Muscle layer of duodenum (tissue), 2 donors: ENCODE measurements around the gene GYS2.

Experiments
- H3K27ac ChIP-seq: one replicate; pipeline ENCODE4 v1.7.0; 2013; ENCODE audit warnings: mild to moderate bottlenecking, low read length
- H3K27me3 ChIP-seq: one replicate; pipeline ENCODE4 v1.7.0; 2013; ENCODE audit warnings: low read depth, mild to moderate bottlenecking, control low read depth, low read length
- H3K36me3 ChIP-seq, 2 donors: one replicate each; pipeline ENCODE4 v1.7.0; 2013; ENCODE audit warnings: low read length in 2 of 2, control low read depth in 1 of 2, mild to moderate bottlenecking in 1 of 2; ENCODE audit not compliant: insufficient read depth in 2 of 2, control insufficient read depth in 1 of 2
- H3K4me1 ChIP-seq, 2 donors: one replicate each; pipeline ENCODE4 v1.7.0; 2013; ENCODE audit warnings: low read length in 2 of 2, mild to moderate bottlenecking in 2 of 2, control low read depth in 1 of 2, moderate library complexity in 1 of 2; ENCODE audit not compliant: insufficient read depth in 2 of 2, control insufficient read depth in 1 of 2
- H3K4me3 ChIP-seq, 2 donors: one replicate each; pipeline ENCODE4 v1.7.0; 2013; ENCODE audit warnings: low read length in 2 of 2, low read depth in 1 of 2, mild to moderate bottlenecking in 1 of 2
- H3K9me3 ChIP-seq, 2 donors: one replicate each; pipeline ENCODE4 v1.7.0; 2013; ENCODE audit warnings: low read length in 2 of 2, control low read depth in 1 of 2, mild to moderate bottlenecking in 1 of 2; ENCODE audit not compliant: control insufficient read depth in 1 of 2
- donor health status: healthy.

The GYS2 gene

DNA sequence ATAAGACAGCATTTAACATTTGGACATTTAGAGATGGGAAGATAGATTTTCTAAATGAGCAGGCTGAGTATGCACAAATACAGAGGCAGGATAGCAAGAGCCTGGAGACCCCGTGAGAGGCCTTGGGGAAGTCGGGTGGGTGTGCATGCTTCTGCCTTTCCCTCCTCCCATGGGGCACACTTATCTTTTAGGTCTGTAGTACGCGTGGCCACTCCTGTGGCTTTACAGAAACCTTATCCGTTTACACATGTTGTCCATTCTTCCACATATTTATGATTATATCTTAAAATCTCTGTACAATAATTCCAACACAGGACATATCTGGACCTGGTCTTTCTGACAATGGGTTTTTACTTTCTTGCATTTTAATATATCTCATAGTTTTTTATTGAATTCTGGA is 33.6 kb downstream of the GYS2 start:
- Histone ChIP-seq H3K27me3 (no peaks in the 10 kb centered on the region), H3K9me3 (no peaks in the 10 kb centered on the region), H3K27ac (no peak overlapping the region), H3K36me3 (no peaks in the 10 kb centered on the region), H3K4me1 (no peaks in the 10 kb centered on the region), H3K4me3 (no peak overlapping the region)

DNA sequence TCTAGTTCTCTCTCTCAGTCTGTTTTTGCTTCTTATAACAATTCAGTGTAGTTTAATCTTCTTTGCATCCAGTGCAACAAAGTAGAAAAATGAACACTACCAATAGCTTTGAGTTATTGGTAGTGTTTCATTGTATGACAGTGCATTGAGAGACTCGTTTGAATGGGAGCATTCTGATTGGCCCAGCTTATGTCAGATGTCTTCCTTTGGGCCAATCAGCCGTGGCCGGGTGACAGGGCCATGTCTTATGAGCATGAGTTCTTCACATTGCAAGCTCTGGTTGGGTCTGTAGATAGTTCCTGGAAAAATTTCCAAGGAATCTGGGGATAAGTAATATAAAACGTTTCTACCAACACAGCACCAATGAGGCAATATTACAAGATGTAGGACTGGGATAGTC is 36.5 kb downstream of the GYS2 start:
- H3K9me3 ChIP-seq, result no peaks in the 10 kb centered on the region
- no peaks in the 10 kb centered on the region for H3K4me1 ChIP-seq
- H3K36me3 ChIP-seq, result no peaks in the 10 kb centered on the region
- H3K4me3 ChIP-seq, result no peak overlapping the region
- H3K27me3 ChIP-seq, result no peaks in the 10 kb centered on the region
- H3K27ac ChIP-seq, result no peak overlapping the region

DNA sequence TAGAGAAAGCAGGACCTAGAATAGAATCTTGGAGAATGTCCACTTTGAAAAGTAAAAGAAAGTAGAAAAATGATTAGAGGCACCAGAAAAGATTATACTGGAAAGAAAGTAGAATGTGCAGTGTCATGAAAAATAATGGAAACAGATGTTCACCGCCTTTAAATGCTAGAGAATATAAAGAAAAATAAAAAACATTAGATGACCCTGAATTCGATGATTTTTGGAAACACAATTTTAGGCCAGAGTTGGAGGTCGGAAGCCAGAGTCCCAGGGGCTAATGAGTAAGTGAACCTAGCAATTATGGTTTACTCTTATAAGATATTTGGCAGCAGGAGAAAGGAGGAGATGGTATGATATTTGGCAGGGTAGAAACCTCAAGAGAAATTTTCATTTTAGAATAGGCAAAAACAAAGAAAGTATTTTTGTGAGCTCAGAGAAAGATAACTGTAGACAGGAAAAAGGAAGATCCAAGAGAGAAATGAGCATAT is 37.7 kb downstream of the GYS2 start:
- Histone ChIP-seq H3K4me3 (no peak overlapping the region), H3K27ac (no peak overlapping the region), H3K27me3 (no peaks in the 10 kb centered on the region), H3K4me1 (no peaks in the 10 kb centered on the region), H3K9me3 (no peaks in the 10 kb centered on the region), H3K36me3 (no peaks in the 10 kb centered on the region)

DNA sequence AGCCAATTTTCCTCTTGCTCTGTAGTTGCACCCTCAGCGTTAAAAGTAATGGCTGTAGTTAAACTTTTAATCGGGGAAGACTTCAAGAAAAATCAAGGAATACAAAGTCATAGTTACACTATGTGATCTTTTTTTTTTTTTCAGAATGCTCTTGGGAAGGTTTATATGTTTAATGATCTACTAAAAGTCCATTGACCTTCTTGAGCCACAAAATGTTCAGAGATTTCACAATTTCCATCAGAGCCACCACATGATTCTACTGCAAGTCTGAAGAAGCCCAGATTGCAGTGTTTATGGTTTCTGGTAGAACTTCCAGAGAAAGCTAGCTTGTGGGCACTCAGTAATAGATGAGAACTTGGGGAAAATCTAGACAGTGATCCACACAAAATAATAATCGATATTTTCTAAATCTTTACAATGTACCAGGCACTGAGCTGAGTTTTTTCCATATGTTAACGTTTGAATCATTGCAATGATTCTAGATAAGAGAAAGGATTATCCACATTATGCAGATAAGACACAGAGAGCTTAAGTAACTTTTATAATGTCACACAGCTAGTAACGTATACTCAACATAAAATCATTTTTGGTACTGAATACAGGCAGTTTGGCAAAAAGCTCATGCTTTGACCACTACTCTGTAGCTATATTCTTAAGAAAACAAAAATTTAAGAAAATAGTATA is 38.3 kb downstream of the GYS2 start:
- Histone ChIP-seq H3K4me3 (no peak overlapping the region), H3K9me3 (no peaks in the 10 kb centered on the region), H3K27ac (no peak overlapping the region), H3K36me3 (no peaks in the 10 kb centered on the region), H3K27me3 (no peaks in the 10 kb centered on the region), H3K4me1 (no peaks in the 10 kb centered on the region)

DNA sequence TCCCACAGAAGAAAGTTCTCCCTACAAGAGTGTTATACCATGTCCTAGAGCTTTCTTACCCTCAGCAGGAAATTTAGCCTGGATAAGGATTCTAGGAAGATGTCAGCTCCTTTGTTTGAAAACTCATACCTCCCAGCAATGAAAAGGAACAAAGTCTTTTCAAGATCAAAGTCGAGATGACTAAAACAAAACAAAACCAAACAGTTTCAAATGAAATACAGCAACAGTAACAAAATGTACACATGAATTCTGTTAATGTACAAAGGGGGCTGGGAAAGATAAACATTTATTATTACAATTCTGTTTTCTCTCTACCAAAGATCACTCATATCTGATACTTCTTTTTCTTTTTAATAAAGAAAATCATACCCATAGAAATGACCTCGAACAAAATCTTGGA is 41.8 kb downstream of the GYS2 start:
- Histone ChIP-seq H3K4me1 (no peaks in the 10 kb centered on the region), H3K36me3 (no peaks in the 10 kb centered on the region), H3K4me3 (no peak overlapping the region), H3K9me3 (no peaks in the 10 kb centered on the region), H3K27ac (no peak overlapping the region), H3K27me3 (no peaks in the 10 kb centered on the region)

DNA sequence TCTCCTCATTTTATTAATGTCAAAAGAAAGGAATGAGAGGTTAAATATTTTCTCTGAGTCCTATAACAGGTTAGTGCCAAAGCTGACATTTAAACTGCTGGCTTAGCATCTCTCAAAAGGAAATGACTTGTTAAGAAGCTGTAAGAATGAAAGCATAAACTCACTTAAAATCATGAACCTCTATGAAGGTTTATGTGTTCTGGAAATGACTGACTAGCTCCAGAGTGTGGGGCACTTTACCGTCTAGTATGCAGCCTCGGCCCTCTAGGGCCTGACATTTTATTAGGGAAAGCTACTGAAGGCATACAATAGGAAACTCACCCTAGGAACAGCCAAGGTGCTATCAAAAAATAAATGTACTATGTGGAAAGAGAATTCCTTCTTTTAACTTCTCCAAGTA is 43.5 kb downstream of the GYS2 start:
- H3K9me3 ChIP-seq, result no peaks in the 10 kb centered on the region
- no peak overlapping the region for H3K27ac ChIP-seq
- no peaks in the 10 kb centered on the region for H3K4me1 ChIP-seq
- H3K4me3 ChIP-seq, result no peak overlapping the region
- H3K36me3 ChIP-seq, result no peaks in the 10 kb centered on the region
- no peaks in the 10 kb centered on the region for H3K27me3 ChIP-seq

DNA sequence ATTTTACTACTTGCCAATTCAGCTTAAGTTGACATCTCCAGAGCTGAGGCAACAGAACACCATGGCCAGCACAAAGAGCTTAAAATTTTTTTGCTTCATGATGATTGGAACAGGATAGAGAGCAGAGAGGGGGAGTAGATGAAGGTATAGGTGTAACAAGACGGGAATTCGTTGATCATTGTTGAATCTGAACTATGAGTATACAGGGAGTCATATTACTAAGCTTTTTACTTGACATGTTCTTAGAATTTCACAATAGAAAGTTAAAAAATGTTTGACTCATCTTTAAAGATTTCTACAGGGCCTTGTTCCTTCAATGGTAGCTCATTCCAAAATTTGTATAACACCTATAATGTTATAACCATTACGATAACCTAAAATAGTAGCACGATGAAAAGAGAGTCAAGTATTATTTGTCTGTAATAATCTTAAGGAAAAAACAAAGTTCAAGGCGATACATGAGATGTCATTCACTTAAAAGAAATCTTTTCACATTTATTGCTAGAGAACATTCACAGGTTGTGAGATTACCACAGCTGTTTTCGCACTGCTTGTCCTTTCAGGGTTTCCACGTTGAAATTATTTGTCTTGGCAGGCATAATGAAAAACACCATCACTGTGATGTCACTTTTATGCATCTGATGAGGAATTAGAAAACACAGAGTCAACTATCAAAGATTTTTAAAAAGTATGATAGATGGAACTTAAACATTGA is 44.6 kb downstream of the GYS2 start:
- no peaks in the 10 kb centered on the region for H3K4me1 ChIP-seq
- no peak overlapping the region for H3K27ac ChIP-seq
- H3K9me3 ChIP-seq, result no peaks in the 10 kb centered on the region
- no peaks in the 10 kb centered on the region for H3K36me3 ChIP-seq
- no peak overlapping the region for H3K4me3 ChIP-seq
- H3K27me3 ChIP-seq, result no peaks in the 10 kb centered on the region

DNA sequence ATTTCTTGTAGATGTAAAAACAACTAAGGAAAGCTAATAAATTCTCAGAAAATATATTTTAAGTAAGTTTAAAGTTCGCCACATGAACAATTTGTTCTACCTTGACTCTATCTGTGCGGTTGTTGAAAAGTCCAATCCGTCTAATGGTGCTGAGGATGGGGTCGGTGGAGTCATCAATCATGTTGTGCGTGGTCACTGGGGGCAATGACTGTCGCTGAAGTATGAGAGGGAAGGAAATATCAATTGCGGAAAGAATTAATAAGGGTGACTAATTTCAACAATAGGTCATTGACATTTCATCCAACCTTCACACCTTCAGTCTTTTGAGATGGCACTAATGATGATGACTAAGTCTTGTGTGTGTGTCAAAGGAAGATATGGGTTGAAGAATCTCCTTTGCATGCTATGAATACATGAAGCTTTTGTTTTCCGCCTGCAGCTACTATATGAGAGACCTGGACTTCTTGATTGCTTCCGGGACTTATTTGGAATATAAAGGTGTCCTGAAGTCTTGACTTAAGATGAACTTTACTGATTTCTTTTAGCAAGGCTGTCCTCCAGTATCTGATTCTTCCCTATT is 46.5 kb downstream of the GYS2 start:
- H3K4me3 ChIP-seq, result no peak overlapping the region
- no peaks in the 10 kb centered on the region for H3K9me3 ChIP-seq
- no peaks in the 10 kb centered on the region for H3K4me1 ChIP-seq
- no peaks in the 10 kb centered on the region for H3K27me3 ChIP-seq
- H3K27ac ChIP-seq, result no peak overlapping the region
- no peaks in the 10 kb centered on the region for H3K36me3 ChIP-seq

DNA sequence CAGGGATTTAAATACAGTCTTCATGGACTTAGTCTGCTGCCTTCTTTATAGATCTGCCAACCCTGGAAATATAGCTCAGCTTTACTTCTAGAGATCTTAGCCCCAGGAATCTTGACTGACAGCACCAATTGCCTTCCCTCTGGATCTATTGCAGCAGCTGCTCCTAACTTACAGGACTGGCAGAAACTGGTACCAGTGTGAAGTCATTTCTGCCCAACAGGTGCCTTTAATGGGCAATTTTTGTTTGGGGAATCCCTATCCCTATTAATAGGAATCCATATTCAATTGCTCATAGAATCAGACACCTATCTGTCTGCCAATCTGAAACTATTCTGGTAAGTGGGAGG is 51.3 kb downstream of the GYS2 start:
- H3K27ac ChIP-seq, result no peak overlapping the region
- H3K27me3 ChIP-seq, result no peaks in the 10 kb centered on the region
- peaks cover 4 to 12% of the 10 kb centered on the region in 2 donors for H3K4me1 ChIP-seq
- H3K9me3 ChIP-seq, result no peaks in the 10 kb centered on the region
- H3K4me3 ChIP-seq, result no peak overlapping the region
- no peaks in the 10 kb centered on the region for H3K36me3 ChIP-seq

DNA sequence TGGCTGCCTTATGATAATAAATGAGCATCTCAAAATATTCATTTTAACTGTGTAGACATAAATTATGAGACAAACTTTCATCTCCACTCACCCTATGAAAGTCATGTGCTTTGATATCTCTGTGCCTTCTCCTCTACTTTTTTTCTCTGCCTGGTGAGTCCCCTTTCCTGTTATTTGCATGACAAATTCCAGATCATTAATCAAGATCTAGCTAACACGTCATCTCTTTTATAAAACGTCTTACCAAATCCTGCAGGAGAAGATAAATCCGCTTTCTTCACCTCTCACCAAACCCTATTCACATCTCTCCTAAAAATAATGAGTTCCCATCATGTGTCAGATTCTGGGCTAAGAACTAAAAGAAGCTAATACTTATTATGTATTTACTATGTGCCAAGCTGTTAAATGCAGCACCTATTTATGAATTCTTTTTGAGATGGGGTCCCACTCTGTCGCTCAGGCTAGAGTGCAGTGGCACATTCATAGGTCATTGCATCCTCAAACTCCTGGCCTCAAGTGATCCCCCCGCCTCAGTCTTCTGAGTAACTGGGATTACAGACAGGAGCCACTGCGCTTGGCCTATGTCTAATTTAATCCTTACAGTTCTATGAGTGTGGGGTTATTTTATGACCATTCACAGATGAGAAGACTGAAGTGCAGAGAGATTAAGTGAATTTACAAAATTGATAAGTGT is 51.9 kb downstream of the GYS2 start:
- H3K4me1 ChIP-seq, result peaks cover 4 to 12% of the 10 kb centered on the region in 2 donors
- no peaks in the 10 kb centered on the region for H3K9me3 ChIP-seq
- H3K4me3 ChIP-seq, result no peak overlapping the region
- no peak overlapping the region for H3K27ac ChIP-seq
- H3K27me3 ChIP-seq, result no peaks in the 10 kb centered on the region
- H3K36me3 ChIP-seq, result no peaks in the 10 kb centered on the region

DNA sequence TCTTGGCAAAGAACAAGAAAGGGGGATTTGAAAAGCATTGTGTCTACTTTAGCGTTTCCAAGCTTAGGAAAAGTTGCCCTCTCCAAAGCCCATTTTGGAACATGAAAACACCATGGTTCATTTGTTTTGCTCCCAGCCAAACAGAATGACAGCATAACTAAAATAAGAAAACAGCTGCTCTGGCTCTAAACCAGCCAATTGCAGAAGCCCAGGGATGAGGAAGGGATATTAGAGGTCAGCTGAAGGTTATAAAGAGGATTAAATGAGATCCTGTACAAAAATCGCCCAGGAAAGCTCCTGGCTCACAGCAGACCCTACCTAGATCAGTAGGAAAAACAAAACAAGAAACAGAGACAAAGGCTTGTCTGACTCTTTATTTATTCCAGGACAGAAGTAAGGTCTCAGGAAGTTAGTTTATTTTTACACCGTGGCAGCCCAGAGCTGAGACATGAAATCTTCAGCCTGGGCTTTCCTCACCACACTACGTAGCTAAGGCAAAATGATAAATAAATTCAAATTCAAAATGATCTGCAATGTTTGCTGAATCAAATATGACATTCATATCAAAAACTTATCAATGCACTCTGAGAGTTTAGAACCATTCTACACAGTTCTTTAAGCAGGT is 52.7 kb downstream of the GYS2 start:
- Histone ChIP-seq H3K36me3 (no peaks in the 10 kb centered on the region), H3K9me3 (no peaks in the 10 kb centered on the region), H3K27me3 (no peaks in the 10 kb centered on the region), H3K27ac (no peak overlapping the region), H3K4me1 (peaks cover 4 to 12% of the 10 kb centered on the region in 2 donors), H3K4me3 (no peak overlapping the region)
